Heart right ventricle (tissue), 16 donors: ENCODE results near the gene SGTA. TPM values are rescaled to one million over a fixed set of nuclear protein-coding genes. Genes with fewer than 3 reads are reported as not detected.
A peak's percentile ranks its signal among the peaks of the same experiment; 100 is the strongest.

ENCODE experiments used
- ATAC-seq, 8 donors: fragments of 200-7000 bp; cut with Tn5 transposase; one replicate each; pipeline ENCODE4 v1.9.1; 2020; ENCODE audit warnings: mild to moderate bottlenecking in 8 of 8, moderate library complexity in 8 of 8, moderate number of reproducible peaks in 1 of 8
- DNase-seq, 2 donors: peaks; one replicate each; pipeline ENCODE4 v3.0.0-alpha.2; 2020
- H3K27ac ChIP-seq, 10 donors: fragments of 200-600 bp; sonication (generic) in 2 of 10; one replicate each; pipeline versions ENCODE4 v1.5.0 to v1.8.0; 2020 to 2022; ENCODE audit warnings: mild to moderate bottlenecking in 3 of 10
- H3K27me3 ChIP-seq, 7 donors: fragments of 200-600 bp; one replicate each; pipeline ENCODE4 v1.8.0; 2021 to 2022; ENCODE audit warnings: mild to moderate bottlenecking in 2 of 7
- H3K36me3 ChIP-seq, 9 donors: fragments of 200-600 bp; sonication (generic) in 1 of 9; one replicate each; pipeline versions ENCODE4 v1.5.0 to v1.8.0; 2020 to 2022; ENCODE audit warnings: mild to moderate bottlenecking in 2 of 9
- H3K4me1 ChIP-seq, 9 donors: fragments of 200-600 bp; sonication (generic) in 1 of 9; one replicate each; pipeline versions ENCODE4 v1.5.0 to v1.8.0; 2020 to 2022; ENCODE audit warnings: mild to moderate bottlenecking in 4 of 9
- H3K4me3 ChIP-seq, 10 donors: fragments of 200-600 bp; sonication (generic) in 2 of 10; one replicate each; pipeline versions ENCODE4 v1.5.0 to v1.8.0; 2020 to 2022; ENCODE audit warnings: mild to moderate bottlenecking in 7 of 10, moderate library complexity in 2 of 10
- H3K9me3 ChIP-seq, 11 donors: fragments of 200-600 bp in 10 of 11; sonication (generic) in 2 of 11; one replicate each; pipeline versions ENCODE4 v1.5.0 to v1.8.0; 2013 to 2022; ENCODE audit warnings: mild to moderate bottlenecking in 2 of 11, control low read depth in 1 of 11, moderate library complexity in 1 of 11
- WGBS, 2 donors: extraction: QIAGEN DNeasy Blood & Tissue Kit; methylation state at CpG; one replicate each; pipeline ENCODE4 v1.1.7; 2013; ENCODE audit warnings: inconsistent platforms in 1 of 2; 5-methylcytosine and 5-hydroxymethylcytosine counted together
- intact Hi-C, 10 donors: fragments of 100-400 bp; cut with DNase I; formaldehyde crosslinking; loops; one replicate each; pipeline versions ENCODE4 v1.11.1 to v1.14.2; 2022
- polyA plus RNA-seq, 2 donors: library from polyadenylated mRNA; stranded (reverse); fragments of 200-250 nt; gene quantifications; one replicate each; pipeline ENCODE4 v1.2.3, GENCODE V29; 2013
- total RNA-seq, 10 donors: library from RNA; stranded (reverse); fragmentation: NEBNext Ultra II Directional in 3 of 10; extraction: Animal tissue kit (Norgen Biotek cat#: 25700) in 3 of 10; gene quantifications; one replicate each; pipeline versions ENCODE4 v1.2.1 to v1.2.4, GENCODE V29; 2021 to 2023
- TF ChIP-seq, protein P1 (sequence below), 9 donors: fragments of 200-600 bp; sonication (generic) in 2 of 9; IDR thresholded peaks; one replicate each; pipeline versions ENCODE4 v1.5.0 to v1.8.0; 2021 to 2022; ENCODE audit warnings: antibody characterized with exemption in 9 of 9, mild to moderate bottlenecking in 5 of 9, moderate library complexity in 1 of 9
- donor health status: Arrhythmogenic right ventricular cardiomyopathy.
- donor health status: ischemic (EF 13 %, LVEDD 7.1; RV severe dilation, severe dysfunction).
- donor health status: healthy with polysubstance abuse.
- donor health status: DM: no; HTN: yes; CAD: no.
- donor health status: DM: no; HTN: no; CAD: no.
- donor health status: ischemic (EF 25% LVEDD 6.9; RV normal size, moderate dysfunction).
- donor health status: ischemic (EF 25% LVEDD 5.7; RV mildly dilated, moderate dysfunction).
- donor health status: healthy.
- donor health status: DM: yes; HTN: yes; CAD: no.
- donor health status: Ischemic cardiomyopathy.
- donor health status: ischemic (EF 35%, LVEDD 5.7; RV mildly dilated, moderate dysfunction).
- donor health status: nonischemic (EF 11% LVEDD 7.7; RV severe dilation, severe dysfunction).
- donor health status: DM: yes; HTN: yes; CAD: no.
- donor health status: PGD.
- donor health status: ischemic (EF 29% LVEDD 5.4; RV normal size, mild dysfunction).
- donor health status: nonischemic (EF 23%, LVEDD 6.1; RV moderate dilation, normal function).

The SGTA gene
- total and polyA plus RNA-seq, 12 donors: 52.6 to 102 (median 66.2) TPM

DNA sequence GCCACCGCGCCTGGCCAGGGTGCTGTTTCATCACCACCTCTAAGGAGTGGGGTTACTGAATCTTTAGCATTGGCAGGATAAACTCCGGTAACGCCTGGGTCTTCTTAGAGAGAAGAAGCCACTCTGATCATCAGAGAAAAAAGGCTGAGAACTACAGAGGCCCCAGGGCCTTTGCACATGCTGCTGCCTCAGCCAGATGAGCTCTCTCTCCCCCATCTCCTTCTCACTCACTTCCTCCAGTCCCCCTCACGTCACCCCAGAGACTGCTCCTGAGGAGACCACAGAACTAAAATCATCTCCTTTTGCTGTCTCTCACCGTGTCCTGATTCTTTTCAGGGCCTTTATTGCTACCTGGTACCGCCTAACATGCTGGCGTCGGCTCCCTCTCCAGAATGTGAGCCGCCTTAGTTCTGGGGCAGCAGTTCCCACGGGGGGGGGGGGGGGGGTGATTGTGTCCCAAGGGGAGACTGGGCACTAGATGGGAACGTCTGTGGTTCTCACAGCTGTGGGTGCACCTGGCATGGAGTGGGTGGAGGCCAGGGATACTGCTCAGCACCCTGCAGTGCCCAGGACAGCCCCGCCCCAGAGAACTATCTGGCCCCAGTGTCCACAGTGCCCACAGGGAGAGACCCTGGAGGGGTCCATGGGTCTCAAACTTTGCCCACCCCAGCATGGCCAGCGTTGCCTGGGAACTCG is 56.8 kb downstream of the SGTA start:
- Histone ChIP-seq H3K27ac (no peak overlapping the region), H3K27me3 (peaks cover 0 to 53% (median 48%) of the 10 kb centered on the region in 7 donors), H3K36me3 (no peaks in the 10 kb centered on the region), H3K4me3 (no peak overlapping the region), H3K4me1 (peaks cover 8 to 23% (median 17%) of the 10 kb centered on the region in 9 donors), H3K9me3 (no peaks in the 10 kb centered on the region)
- TF ChIP-seq, protein P1, sequence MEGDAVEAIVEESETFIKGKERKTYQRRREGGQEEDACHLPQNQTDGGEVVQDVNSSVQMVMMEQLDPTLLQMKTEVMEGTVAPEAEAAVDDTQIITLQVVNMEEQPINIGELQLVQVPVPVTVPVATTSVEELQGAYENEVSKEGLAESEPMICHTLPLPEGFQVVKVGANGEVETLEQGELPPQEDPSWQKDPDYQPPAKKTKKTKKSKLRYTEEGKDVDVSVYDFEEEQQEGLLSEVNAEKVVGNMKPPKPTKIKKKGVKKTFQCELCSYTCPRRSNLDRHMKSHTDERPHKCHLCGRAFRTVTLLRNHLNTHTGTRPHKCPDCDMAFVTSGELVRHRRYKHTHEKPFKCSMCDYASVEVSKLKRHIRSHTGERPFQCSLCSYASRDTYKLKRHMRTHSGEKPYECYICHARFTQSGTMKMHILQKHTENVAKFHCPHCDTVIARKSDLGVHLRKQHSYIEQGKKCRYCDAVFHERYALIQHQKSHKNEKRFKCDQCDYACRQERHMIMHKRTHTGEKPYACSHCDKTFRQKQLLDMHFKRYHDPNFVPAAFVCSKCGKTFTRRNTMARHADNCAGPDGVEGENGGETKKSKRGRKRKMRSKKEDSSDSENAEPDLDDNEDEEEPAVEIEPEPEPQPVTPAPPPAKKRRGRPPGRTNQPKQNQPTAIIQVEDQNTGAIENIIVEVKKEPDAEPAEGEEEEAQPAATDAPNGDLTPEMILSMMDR (IDR thresholded peaks at IDR 0.05): no peak
- ATAC-seq (no peak), DNase-seq (no peak)
- WGBS, 2 donors: 72 to 73% methylated on average over 15 of the region's 15 CpGs
- intact Hi-C loops: no loop called here

- intact Hi-C loops: loop anchor here in 1 of 10 donors (5.0 kb wide), 1 partner anchor 62 kb away; no protein-coding TSS in a partner anchor
- peaks cover 8 to 28% (median 19%) of the 10 kb centered on the region in 9 donors for H3K4me1 ChIP-seq
- 56 to 57% methylated on average over 7 of the region's 7 CpGs for WGBS, 2 donors
- no peak overlapping the region for H3K4me3 ChIP-seq
- H3K27me3 ChIP-seq: peaks cover 3 to 69% (median 65%) of the 10 kb centered on the region in 7 donors
- no peaks in the 10 kb centered on the region for H3K9me3 ChIP-seq
- H3K36me3 ChIP-seq: no peaks in the 10 kb centered on the region
- TF ChIP-seq, protein P1 (IDR thresholded peaks at IDR 0.05): peak in 1 of 9 donors; percentile 4
- H3K27ac ChIP-seq: peak overlapping the region in 7 of 10 donors; percentile 80 to 94 (median 86)
- DNase-seq (no peak), ATAC-seq (no peak)
Measured at GRCh38 chr19:2724148-2724557, 58.9 kb downstream of the SGTA start.

- intact Hi-C loops: loop anchor here in 1 of 10 donors (5.0 kb wide), 1 partner anchor 61 kb away; no protein-coding TSS in a partner anchor
- DNase-seq (no peak), ATAC-seq (no peak)
- Histone ChIP-seq H3K4me3 (no peak overlapping the region), H3K36me3 (no peaks in the 10 kb centered on the region), H3K27ac (peak overlapping the region; percentile 69 to 94 (median 84)), H3K4me1 (peaks cover 8 to 28% (median 19%) of the 10 kb centered on the region in 9 donors), H3K9me3 (no peaks in the 10 kb centered on the region), H3K27me3 (peaks cover 3 to 73% (median 65%) of the 10 kb centered on the region in 7 donors)
- TF ChIP-seq, protein P1 (IDR thresholded peaks at IDR 0.05): no peak
- WGBS, 2 donors: 62 to 65% methylated on average over 14 of the region's 14 CpGs
Measured at GRCh38 chr19:2723747-2724146, 59.3 kb downstream of the SGTA start.

GRCh38 chr19:2723345-2723715 is 59.7 kb downstream of the SGTA start:
- 58 to 61% methylated on average over 13 of the region's 13 CpGs for WGBS, 2 donors
- peaks cover 3 to 76% (median 65%) of the 10 kb centered on the region in 7 donors for H3K27me3 ChIP-seq
- no peaks in the 10 kb centered on the region for H3K9me3 ChIP-seq
- H3K4me1 ChIP-seq: peaks cover 8 to 28% (median 19%) of the 10 kb centered on the region in 9 donors
- DNase-seq: no peak
- TF ChIP-seq, protein P1 (IDR thresholded peaks at IDR 0.05): no peak
- intact Hi-C loops: loop anchor here in 1 of 10 donors (5.0 kb wide), 1 partner anchor 61 kb away; no protein-coding TSS in a partner anchor
- H3K27ac ChIP-seq: peak overlapping the region; percentile 69 to 94 (median 84)
- no peak for ATAC-seq
- H3K36me3 ChIP-seq: no peaks in the 10 kb centered on the region
- H3K4me3 ChIP-seq: no peak overlapping the region
